NCI-H446 (cell line): ENCODE measurements around the gene YAF2.

ENCODE experiments used
- DNase-seq, 2 experiments: peaks; one replicate each; lab custom pipeline; 2025; lab: John Stamatoyannopoulos, UW

The YAF2 gene

GRCh38 chr12:42144408-42145196 lies 93.4 kb downstream of the YAF2 start, which contains the start of gene GXYLT1:
Gene GXYLT1, minus strand, starts transcription at chr12:42144874. Its CDS starts 228 bp downstream, at chr12:42144646.
- DNase-seq = peak; percentile 52 to 92

GRCh38 chr12:42144158-42144407 lies 94.0 kb downstream of the YAF2 start:
- DNase-seq = no peak

- DNase-seq = peak in 1 of 2 experiments; percentile 9
Observed at GRCh38 chr12:42143452-42144157, 94.4 kb downstream of the YAF2 start.

- no peak for DNase-seq
Observed at GRCh38 chr12:42141981-42142606, 96.0 kb downstream of the YAF2 start.

GRCh38 chr12:42140901-42141300 lies 97.1 kb downstream of the YAF2 start:
- DNase-seq = no peak

GRCh38 chr12:42135259-42135814 lies 102.7 kb downstream of the YAF2 start:
- DNase-seq = no peak

GRCh38 chr12:42130672-42131402 lies 107.2 kb downstream of the YAF2 start:
- no peak for DNase-seq

GRCh38 chr12:42129595-42130204 lies 108.3 kb downstream of the YAF2 start:
- peak; percentile 10 to 59 for DNase-seq

GRCh38 chr12:42128888-42129287 lies 109.2 kb downstream of the YAF2 start:
- no peak for DNase-seq

GRCh38 chr12:42128327-42128726 lies 109.7 kb downstream of the YAF2 start:
- DNase-seq = no peak

- no peak for DNase-seq
Observed at GRCh38 chr12:42126963-42127362, 111.1 kb downstream of the YAF2 start.

GRCh38 chr12:42125388-42125767 lies 112.7 kb downstream of the YAF2 start:
- DNase-seq = no peak

- no peak for DNase-seq
Observed at GRCh38 chr12:42124764-42125387, 113.2 kb downstream of the YAF2 start.

- DNase-seq = no peak
Observed at GRCh38 chr12:42119085-42119633, 118.9 kb downstream of the YAF2 start.

GRCh38 chr12:42118136-42118879 lies 119.7 kb downstream of the YAF2 start:
- DNase-seq = no peak

GRCh38 chr12:42109031-42109430 lies 129.0 kb downstream of the YAF2 start:
- no peak for DNase-seq
